Breast epithelium (tissue), 4 donors: ENCODE results near the gene NSMF. TPM values are rescaled to one million over a fixed set of nuclear protein-coding genes. Genes with fewer than 3 reads are reported as not detected.

ENCODE experiments used
- DNase-seq, 2 donors: peaks; one replicate each; pipeline ENCODE4 v3.0.0-alpha.2; 2019; ENCODE audit warnings: low spot score in 2 of 2
- H3K27ac ChIP-seq, 2 donors: fragments of 200-600 bp; sonication (generic) in 1 of 2; one replicate each; pipeline ENCODE4 v1.5.1; 2016 to 2019; ENCODE audit warnings: mild to moderate bottlenecking in 1 of 2
- H3K27me3 ChIP-seq, 2 donors: fragments of 200-600 bp; sonication (generic) in 1 of 2; one replicate each; pipeline versions ENCODE4 v1.5.1 to v1.6.0; 2017 to 2019; ENCODE audit warnings: control low read depth in 1 of 2, mild to moderate bottlenecking in 1 of 2
- H3K36me3 ChIP-seq: fragments of 200-600 bp; one replicate; pipeline ENCODE4 v1.5.1; 2019
- H3K4me1 ChIP-seq, 2 donors: fragments of 200-600 bp; sonication (generic); one replicate each; pipeline ENCODE4 v1.5.1; 2016 to 2019; ENCODE audit warnings: control low read depth in 1 of 2
- H3K4me3 ChIP-seq, 3 donors: fragments of 200-600 bp; sonication (generic); 1 replicate in 2 of 3; 2 replicates in 1 of 3; pipeline ENCODE4 v1.5.1; 2016 to 2019; ENCODE audit warnings: mild to moderate bottlenecking in 3 of 3, moderate library complexity in 2 of 3
- H3K9me3 ChIP-seq, 2 donors: fragments of 200-600 bp; sonication (generic) in 1 of 2; one replicate each; pipeline ENCODE4 v1.5.1; 2016 to 2019; ENCODE audit warnings: control low read depth in 1 of 2
- POLR2A ChIP-seq: fragments of 450-650 bp; IDR thresholded peaks from one replicate; pipeline ENCODE4 v1.6.1; 2016; ENCODE audit warnings: antibody characterized with exemption, mild to moderate bottlenecking, moderate library complexity
- POLR2AphosphoS5 ChIP-seq, 3 donors: sonication (generic); formaldehyde crosslinking; IDR thresholded peaks; one replicate each; pipeline ENCODE4 v1.6.1; 2017; ENCODE audit warnings: antibody characterized with exemption in 3 of 3
- intact Hi-C: fragments of 100-400 bp; cut with DNase I; formaldehyde crosslinking; loops from one replicate; pipeline ENCODE4 v1.15.1; 2023; ENCODE audit warnings: low total_unique reads
- total RNA-seq, 3 donors: library from RNA; depleted of rRNA; stranded (reverse); fragments of >200 nt; gene quantifications; one replicate each; pipeline ENCODE4 v1.1.0, GENCODE V29; 2016
- TF ChIP-seq, protein P1 (sequence below), 3 donors: fragments of 450-650 bp; IDR thresholded peaks; one replicate each; pipeline ENCODE4 v1.5.1; 2016 to 2017; ENCODE audit warnings: antibody characterized with exemption in 3 of 3, mild to moderate bottlenecking in 3 of 3, moderate library complexity in 3 of 3

The NSMF gene
- total RNA-seq, 3 donors from 2014 or later, result 30.9 to 38.4 (median 37.4) TPM

- no peak for DNase-seq
Observed at GRCh38 chr9:137456061-137456863, 2.9 kb downstream of the NSMF start.

DNA sequence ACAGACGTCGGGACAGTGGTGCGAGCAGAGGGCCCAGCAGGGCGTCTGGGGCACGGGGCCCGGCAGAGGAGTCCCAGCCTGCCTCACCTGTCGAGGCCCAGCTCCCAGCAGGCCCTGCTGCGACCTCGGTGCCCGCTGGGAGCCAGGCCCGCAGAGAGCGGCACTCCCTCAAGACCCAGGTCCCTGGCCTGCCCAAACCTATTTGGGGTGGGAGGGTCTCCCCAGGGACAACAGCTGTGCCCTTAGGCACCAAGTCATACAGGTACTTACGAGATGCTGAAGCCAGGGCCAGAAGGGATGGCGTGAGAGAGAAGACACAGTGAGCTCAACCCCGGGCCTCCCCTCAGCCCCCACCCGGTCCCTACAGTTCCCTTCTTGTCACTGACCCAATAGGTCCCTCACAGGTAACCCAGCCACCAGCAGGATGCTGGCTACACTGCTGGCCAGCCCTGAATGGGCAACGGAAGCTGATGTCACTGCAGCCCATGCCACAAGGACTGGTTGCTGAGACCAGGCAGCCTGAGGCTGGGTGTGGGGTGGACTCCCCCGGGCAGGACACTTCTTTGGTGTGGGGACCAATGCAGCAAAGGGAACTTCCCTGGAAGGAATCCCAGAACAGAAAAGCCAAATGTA lies 3.7 kb downstream of the NSMF start:
- intact Hi-C loops, result no loop called here
- DNase-seq, result no peak
- H3K4me3 ChIP-seq, result no peak overlapping the region
- no peak overlapping the region for H3K27ac ChIP-seq
- TF ChIP-seq POLR2AphosphoS5 (IDR thresholded peaks at IDR 0.05) (no peak), POLR2A (no peak)
- TF ChIP-seq, protein P1, sequence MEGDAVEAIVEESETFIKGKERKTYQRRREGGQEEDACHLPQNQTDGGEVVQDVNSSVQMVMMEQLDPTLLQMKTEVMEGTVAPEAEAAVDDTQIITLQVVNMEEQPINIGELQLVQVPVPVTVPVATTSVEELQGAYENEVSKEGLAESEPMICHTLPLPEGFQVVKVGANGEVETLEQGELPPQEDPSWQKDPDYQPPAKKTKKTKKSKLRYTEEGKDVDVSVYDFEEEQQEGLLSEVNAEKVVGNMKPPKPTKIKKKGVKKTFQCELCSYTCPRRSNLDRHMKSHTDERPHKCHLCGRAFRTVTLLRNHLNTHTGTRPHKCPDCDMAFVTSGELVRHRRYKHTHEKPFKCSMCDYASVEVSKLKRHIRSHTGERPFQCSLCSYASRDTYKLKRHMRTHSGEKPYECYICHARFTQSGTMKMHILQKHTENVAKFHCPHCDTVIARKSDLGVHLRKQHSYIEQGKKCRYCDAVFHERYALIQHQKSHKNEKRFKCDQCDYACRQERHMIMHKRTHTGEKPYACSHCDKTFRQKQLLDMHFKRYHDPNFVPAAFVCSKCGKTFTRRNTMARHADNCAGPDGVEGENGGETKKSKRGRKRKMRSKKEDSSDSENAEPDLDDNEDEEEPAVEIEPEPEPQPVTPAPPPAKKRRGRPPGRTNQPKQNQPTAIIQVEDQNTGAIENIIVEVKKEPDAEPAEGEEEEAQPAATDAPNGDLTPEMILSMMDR (IDR thresholded peaks at IDR 0.05), result no peak
- no peaks in the 10 kb centered on the region for H3K9me3 ChIP-seq
- no peaks in the 10 kb centered on the region for H3K27me3 ChIP-seq
- H3K36me3 ChIP-seq, result no peaks in the 10 kb centered on the region
- no peaks in the 10 kb centered on the region for H3K4me1 ChIP-seq

More at GRCh38 chr9:137456061-137456863, 2.9 kb downstream of the NSMF start:
- TF ChIP-seq POLR2AphosphoS5 (IDR thresholded peaks at IDR 0.05), result no peak
- no peak for TF ChIP-seq POLR2A
- TF ChIP-seq, protein P1 (IDR thresholded peaks at IDR 0.05), result no peak
- H3K27ac ChIP-seq, result no peak overlapping the region
- H3K9me3 ChIP-seq, result no peaks in the 10 kb centered on the region
- no peak overlapping the region for H3K4me3 ChIP-seq
- no peaks in the 10 kb centered on the region for H3K36me3 ChIP-seq
- intact Hi-C loops, result no loop called here
- H3K27me3 ChIP-seq, result no peaks in the 10 kb centered on the region
- H3K4me1 ChIP-seq, result no peaks in the 10 kb centered on the region

DNA sequence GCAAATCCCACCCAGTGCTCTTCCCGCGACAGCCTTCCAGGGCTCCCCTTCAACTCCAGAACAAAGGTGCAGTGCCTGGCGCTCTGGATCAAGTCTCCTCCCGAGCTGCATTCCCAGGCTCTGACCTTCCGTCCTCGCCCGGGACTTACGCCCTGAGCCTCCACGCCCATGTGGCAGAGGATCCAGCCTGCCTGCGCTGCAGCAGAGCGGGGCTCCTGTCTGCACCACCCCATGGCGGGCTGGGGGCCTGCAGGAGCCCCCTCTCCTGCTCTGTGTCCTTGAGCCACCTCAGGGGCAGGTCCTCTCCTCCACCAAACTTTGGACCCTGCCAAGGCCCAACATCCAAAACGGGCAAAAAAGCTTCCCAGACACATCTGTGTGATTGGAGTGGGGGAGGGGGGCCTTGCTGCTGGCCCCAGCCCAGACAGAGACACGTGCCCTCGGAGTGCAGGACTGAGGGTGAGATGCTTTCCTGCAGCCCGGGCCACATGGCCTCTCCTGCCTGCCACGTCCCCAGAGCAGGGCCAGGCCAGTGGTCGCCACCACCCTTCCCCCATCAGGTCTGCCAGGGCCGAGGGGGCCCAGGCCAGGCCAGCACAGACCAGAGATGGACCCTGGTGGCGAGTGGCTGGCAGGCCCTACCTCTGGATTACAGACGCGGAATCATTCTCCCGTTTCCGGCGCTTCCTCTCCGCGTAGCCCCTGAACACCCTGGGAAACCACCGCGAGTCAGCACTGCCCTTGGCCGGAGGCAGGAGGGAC lies 4.4 kb downstream of the NSMF start:
- Histone ChIP-seq H3K36me3 (no peaks in the 10 kb centered on the region), H3K9me3 (no peaks in the 10 kb centered on the region), H3K4me1 (no peaks in the 10 kb centered on the region), H3K27me3 (no peaks in the 10 kb centered on the region), H3K27ac (peak overlapping the region; percentile 77 to 84), H3K4me3 (peak overlapping the region; percentile 43 to 58 (median 54))
- no peak for TF ChIP-seq POLR2AphosphoS5 (IDR thresholded peaks at IDR 0.05)
- TF ChIP-seq POLR2A, result no peak
- TF ChIP-seq, protein P1 (IDR thresholded peaks at IDR 0.05), result no peak
- intact Hi-C loops, result no loop called here
- no peak for DNase-seq

DNA sequence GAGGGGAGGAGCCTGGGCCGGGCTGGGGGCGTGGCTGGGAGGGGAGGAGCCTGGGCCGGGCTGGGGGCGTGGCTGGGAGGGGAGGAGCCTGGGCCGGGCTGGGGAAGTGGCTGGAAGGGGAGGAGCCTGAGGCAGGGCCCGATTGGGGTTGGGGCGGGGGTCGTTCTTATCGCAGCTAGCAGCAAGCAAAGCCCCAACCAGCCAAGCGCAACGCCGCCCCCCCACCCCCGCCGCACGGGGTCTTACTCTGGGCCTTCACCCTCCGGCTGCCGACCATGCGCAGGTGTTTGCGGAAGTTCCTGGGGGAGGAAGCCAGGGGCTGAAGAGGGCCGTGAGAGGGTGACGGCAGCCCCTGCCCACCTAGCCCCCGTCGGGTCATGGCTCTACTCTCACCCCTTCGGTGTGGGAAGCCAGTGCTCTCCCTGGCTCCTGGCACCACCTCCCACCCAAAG lies 5.0 kb downstream of the NSMF start:
- peak in 1 of 2 donors; percentile 56 for DNase-seq
- peak overlapping the region; percentile 77 to 84 for H3K27ac ChIP-seq

More for the DNA sequence above, 5.0 kb downstream of the NSMF start:
- no peaks in the 10 kb centered on the region for H3K36me3 ChIP-seq
- intact Hi-C loops, result no loop called here
- no peaks in the 10 kb centered on the region for H3K4me1 ChIP-seq
- H3K9me3 ChIP-seq, result no peaks in the 10 kb centered on the region
- peak overlapping the region; percentile 43 to 58 (median 54) for H3K4me3 ChIP-seq
- TF ChIP-seq, protein P1 (IDR thresholded peaks at IDR 0.05), result no peak
- TF ChIP-seq POLR2AphosphoS5 (IDR thresholded peaks at IDR 0.05), result no peak
- no peaks in the 10 kb centered on the region for H3K27me3 ChIP-seq
